Measurements from ENCODE around the gene ATP8A2.

The ATP8A2 gene

DNA sequence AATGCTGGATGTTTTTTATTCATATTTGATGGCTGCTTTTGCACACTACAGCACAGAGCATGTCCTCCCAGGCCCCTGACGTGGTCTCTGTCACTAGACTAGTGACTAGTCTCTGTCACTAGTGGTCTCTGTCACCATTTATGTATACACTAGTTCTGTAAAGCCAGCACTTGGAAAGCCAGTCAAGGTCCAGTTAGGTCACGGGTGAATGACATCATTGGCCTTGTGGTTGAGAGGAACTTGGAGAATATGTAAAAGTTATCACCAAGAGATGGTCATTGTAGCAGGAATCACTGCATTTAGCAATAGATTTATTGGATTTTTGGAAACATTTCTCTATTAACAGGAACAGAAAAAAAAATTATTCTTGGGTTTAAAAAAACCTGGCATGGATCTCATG lies 607.2 kb downstream of the ATP8A2 start:
- TF ChIP-seq, protein P1, sequence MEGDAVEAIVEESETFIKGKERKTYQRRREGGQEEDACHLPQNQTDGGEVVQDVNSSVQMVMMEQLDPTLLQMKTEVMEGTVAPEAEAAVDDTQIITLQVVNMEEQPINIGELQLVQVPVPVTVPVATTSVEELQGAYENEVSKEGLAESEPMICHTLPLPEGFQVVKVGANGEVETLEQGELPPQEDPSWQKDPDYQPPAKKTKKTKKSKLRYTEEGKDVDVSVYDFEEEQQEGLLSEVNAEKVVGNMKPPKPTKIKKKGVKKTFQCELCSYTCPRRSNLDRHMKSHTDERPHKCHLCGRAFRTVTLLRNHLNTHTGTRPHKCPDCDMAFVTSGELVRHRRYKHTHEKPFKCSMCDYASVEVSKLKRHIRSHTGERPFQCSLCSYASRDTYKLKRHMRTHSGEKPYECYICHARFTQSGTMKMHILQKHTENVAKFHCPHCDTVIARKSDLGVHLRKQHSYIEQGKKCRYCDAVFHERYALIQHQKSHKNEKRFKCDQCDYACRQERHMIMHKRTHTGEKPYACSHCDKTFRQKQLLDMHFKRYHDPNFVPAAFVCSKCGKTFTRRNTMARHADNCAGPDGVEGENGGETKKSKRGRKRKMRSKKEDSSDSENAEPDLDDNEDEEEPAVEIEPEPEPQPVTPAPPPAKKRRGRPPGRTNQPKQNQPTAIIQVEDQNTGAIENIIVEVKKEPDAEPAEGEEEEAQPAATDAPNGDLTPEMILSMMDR (conservative IDR thresholded peaks at IDR 0.05; ENCODE audit: low read depth, low read length): no peak
- no peak overlapping the region for H3K4me3 ChIP-seq (ENCODE audit: low read depth, low read length)
- DNase-seq (ENCODE audit: low read depth): no peak

DNA sequence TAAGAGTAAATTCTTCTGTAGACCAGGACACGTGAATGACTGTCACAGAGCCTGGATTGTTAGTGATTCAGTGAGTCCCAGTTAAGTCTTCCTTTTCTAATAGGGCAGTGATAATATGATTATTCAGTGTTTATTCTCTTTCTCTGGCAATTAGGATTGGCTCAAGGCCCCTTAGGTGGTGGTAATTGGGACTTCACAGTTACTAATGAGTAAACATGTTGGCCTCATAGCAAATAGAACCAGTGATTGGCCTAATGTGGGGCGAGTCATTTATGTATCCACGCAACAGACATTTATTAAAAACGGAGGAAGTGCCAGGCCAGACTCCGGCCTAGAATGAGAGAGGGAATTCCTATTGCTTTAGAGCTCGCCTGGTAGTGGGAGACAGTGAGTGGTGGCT lies 607.6 kb downstream of the ATP8A2 start:
- H3K4me3 ChIP-seq (ENCODE audit: low read depth, low read length): no peak overlapping the region
- DNase-seq (ENCODE audit: low read depth): no peak
- TF ChIP-seq, protein P1 (conservative IDR thresholded peaks at IDR 0.05; ENCODE audit: low read depth, low read length): no peak

DNA sequence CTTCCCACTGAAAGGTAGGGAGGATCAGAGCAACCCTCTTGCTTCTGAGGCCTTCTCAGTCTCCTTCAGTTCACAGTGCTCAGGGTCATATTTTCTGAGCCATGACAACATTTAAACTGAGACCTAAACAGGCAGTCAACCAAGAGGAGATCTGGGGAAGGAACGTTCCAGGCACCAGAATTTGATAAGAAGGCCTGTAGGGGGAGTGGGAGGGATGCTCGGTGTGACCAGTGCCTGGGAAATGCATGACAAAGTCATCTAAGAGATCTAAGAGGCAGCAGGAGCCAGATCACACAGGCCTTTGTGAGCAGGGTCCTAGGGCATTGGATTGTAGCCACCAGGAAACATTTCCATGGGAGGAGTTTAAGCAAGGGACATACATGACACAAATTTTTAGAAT lies 608.5 kb downstream of the ATP8A2 start:
- TF ChIP-seq, protein P1 (conservative IDR thresholded peaks at IDR 0.05; ENCODE audit: low read depth, low read length): peak; percentile 67
- DNase-seq (ENCODE audit: low read depth): peak; percentile 58
- no peak overlapping the region for H3K4me3 ChIP-seq (ENCODE audit: low read depth, low read length)

DNA sequence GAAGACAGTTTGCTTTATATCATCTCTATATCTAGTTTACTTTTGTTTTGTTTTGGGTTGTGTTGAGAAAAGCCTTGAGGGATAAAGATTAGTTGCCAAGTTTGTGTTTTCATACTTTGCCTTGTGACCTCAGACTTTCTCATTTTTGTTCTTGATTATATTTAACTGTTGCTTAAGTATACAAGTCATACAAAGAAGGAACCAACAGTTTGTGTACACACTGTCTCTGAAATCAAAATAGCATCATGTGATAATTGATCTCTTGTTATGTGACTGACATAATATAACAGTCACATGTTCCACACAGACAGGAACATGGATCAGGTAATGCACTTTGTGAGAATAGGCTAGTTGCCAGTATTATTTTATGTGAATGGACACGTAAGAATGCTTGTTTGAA lies 609.3 kb downstream of the ATP8A2 start:
- H3K4me3 ChIP-seq (ENCODE audit: low read depth, low read length): no peak overlapping the region
- TF ChIP-seq, protein P1 (conservative IDR thresholded peaks at IDR 0.05; ENCODE audit: low read depth, low read length): no peak
- no peak for DNase-seq (ENCODE audit: low read depth)

DNA sequence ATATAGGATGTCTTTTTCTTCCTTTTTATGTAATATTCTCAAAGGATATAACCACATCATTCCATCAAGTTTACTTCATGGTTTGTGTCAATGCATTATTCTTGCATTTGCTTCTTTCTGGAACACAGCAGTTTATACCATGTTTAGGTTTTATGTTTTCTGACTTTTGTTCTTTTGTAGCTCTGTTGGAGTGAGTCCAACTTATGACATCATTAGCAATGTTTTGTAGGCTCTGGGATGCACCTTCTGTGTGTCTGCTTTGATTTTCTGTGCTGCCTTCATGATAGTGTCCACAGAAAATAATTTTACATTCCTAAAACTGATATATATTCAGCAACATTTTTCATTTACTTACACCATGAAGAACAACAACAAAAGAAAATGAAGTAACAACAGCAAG lies 611.1 kb downstream of the ATP8A2 start:
- no peak overlapping the region for H3K4me3 ChIP-seq (ENCODE audit: low read depth, low read length)
- TF ChIP-seq, protein P1 (conservative IDR thresholded peaks at IDR 0.05; ENCODE audit: low read depth, low read length): no peak
- DNase-seq (ENCODE audit: low read depth): peak; percentile 42

DNA sequence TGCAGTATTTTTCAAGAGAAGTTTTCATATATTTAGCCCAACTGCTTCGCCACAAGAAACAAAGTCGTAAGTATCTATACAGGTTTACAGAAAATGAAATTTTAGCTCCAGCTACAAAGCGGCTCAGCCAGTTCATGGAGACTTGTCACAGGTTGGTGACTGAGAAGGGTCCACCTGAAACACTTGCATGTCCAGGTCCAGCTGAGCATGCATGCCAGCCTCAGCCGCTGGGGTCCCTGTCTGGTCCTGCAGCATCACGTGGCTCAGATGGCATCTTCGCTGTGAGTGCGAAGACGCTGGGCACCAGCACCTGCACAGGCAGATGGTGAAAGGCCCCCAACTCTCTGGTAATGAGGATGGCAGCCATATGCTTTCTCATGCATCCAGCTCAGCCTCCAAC lies 616.2 kb downstream of the ATP8A2 start:
- H3K4me3 ChIP-seq (ENCODE audit: low read depth, low read length): no peak overlapping the region
- TF ChIP-seq, protein P1 (conservative IDR thresholded peaks at IDR 0.05; ENCODE audit: low read depth, low read length): no peak
- DNase-seq (ENCODE audit: low read depth): no peak

DNA sequence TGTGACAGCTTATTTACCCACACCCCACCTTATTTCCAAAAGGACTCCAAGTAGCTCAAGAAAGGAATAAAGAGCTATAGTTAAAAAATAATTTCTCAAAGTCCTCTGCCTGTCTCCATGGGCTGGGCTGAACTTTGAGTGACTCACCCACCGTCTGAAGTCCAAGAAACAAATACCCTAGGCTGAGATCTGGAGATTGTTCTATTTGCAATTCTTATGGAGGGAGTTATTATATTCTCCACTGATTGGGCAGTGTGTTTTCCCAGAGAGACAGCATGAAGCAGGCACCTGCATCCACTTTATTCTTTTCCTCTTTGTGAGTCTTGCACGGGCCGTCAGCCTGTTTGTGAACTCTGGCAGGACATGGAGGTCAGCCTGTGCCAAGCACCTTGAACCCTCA lies 616.9 kb downstream of the ATP8A2 start:
- DNase-seq (ENCODE audit: low read depth): peak; percentile 58
- TF ChIP-seq, protein P1 (conservative IDR thresholded peaks at IDR 0.05; ENCODE audit: low read depth, low read length): no peak
- H3K4me3 ChIP-seq (ENCODE audit: low read depth, low read length): no peak overlapping the region

Data from choroid plexus epithelial cell (primary cell).